GM13976 (cell line): ENCODE measurements around the gene MYOZ1.
A peak's percentile ranks its signal among the peaks of the same experiment; 100 is the strongest.

Experiments used
- DNase-seq: peaks from one replicate; pipeline ENCODE4 v3.0.0; 2012; ENCODE audit warnings: low spot score
- in situ Hi-C: fragments of 300-500 bp; cut with MboI; formaldehyde crosslinking; loops from one replicate; pipeline ENCODE4 v1.12.0; 2022; ENCODE audit warnings: low sequenced_read_pairs, mixed read lengths, inconsistent platforms; ENCODE audit not compliant: unreplicated experiment
- TF ChIP-seq, protein P1 (sequence below): IDR thresholded peaks from 2 replicates; pipeline ENCODE4 v1.5.1; 2012; ENCODE audit warnings: borderline replicate concordance, mild to moderate bottlenecking; ENCODE audit not compliant: insufficient read depth; ENCODE audit errors: extremely low read depth, missing control alignments, control extremely low read depth

MYOZ1 gene

DNA sequence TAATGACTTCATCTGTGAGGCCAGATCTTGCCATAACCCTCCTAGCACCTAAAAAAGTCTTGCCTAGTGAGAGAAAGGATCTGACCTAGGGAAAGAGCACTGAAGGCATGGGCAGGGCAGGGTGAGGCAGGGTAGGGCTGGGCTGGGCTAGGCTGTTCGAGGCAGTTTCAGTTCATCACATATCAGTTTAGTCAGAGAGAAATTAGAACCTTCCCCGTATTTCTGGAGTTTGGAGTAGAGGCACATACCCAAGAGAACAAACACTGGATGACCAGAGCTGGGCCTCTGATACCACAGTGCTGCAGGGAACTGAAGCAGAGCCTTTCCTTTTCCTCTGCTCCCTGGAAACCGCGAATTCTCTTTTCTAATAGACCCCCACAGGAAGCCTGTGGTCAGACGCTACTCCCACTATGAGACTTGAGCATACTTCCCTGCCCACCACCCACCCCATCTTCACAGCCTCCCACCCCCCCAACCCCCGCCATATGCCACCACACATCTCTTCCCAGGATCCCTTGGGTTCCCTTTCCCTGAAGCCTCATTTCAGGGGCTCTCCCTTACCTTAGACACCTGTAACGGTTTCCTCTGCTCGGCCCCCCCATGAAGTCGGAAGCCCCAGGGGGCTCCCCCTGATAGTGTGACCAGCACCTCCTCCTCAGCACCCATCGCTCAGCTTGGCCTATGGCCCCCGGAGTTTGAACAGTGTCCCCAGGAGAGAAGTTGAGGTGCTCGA, 14.1 kb upstream of the MYOZ1 start:
- peak; percentile 64 for DNase-seq
- in situ Hi-C loops: no loop called here
- TF ChIP-seq, protein P1, sequence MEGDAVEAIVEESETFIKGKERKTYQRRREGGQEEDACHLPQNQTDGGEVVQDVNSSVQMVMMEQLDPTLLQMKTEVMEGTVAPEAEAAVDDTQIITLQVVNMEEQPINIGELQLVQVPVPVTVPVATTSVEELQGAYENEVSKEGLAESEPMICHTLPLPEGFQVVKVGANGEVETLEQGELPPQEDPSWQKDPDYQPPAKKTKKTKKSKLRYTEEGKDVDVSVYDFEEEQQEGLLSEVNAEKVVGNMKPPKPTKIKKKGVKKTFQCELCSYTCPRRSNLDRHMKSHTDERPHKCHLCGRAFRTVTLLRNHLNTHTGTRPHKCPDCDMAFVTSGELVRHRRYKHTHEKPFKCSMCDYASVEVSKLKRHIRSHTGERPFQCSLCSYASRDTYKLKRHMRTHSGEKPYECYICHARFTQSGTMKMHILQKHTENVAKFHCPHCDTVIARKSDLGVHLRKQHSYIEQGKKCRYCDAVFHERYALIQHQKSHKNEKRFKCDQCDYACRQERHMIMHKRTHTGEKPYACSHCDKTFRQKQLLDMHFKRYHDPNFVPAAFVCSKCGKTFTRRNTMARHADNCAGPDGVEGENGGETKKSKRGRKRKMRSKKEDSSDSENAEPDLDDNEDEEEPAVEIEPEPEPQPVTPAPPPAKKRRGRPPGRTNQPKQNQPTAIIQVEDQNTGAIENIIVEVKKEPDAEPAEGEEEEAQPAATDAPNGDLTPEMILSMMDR: no peak

DNA sequence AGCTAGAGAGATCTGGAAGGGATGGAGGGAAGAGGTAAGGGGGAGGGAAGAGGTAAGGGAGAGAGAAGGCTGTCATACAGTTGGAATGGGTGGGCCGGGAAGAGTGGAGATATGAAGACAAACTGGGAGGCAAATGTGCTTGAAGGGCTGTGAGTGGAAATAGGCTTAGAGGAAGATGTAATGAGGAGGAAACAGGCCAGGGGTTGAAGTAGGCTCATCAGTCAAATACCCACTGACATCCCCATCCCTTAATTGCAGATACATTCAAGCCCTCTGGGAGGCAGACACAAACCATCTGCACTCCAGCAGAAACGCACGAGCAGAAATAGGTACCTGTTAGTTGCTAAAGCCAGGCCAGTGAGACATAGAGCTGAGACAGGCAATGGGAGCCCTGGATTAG, 12.4 kb upstream of the MYOZ1 start:
- TF ChIP-seq, protein P1: peak; percentile 48
- in situ Hi-C loops: no loop called here
- peak; percentile 67 for DNase-seq

DNA sequence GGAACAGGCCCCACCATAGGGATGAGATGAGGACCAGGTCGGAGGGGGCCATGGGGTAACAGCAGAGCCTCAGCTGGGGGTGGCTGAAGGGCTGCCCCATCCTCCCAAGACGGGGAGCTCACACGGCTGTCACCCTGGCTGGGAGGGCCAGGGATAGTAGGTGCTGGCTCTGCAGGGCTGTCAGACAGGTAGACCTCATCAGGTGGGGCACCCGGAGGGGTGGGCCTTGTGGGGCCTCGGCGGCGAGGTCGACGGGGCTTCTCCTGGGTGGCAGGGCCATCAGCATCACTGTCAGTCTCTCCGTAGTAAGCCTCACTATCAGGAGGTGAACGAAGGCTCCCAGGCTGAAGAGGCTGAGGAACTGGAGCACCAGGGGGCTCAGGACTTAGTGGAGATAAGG, 11.9 kb upstream of the MYOZ1 start:
- in situ Hi-C loops: no loop called here
- TF ChIP-seq, protein P1: no peak
- DNase-seq: no peak

DNA sequence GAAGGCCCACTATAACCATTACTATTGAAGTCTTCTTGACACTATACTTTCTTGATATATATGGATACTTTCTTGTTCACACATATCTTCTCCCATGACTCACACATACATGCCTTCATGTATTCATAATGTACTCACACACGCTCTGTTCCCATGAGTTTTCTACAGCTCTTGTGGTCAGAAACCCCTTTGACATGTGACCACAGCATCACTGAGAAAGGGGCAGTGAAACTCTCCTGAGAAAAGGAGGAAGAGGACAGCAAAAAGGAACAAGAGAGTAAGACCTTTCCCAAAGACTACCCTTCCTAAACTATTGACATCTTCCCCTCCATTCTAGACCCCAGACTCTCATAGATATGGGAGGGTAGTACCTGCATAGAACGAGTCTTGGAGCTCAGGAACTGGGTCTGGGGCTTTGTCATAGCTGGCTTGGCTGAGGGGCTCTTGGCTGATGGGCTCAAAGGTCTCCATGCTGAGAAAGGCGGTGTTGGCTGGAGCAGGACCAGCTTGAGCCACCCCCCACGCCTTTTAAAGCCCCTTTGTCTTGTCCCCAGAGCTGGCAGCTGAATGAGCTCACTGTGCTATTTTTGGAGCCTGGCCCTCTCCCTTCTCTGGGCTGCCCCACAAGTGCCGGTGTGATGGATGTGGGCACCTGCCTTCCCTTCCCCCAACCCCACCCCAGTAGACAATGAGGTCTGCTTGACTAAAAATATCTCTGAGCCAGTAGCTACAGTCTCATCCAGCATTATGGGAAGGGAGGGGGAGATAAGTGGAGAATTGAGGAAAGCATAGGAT, 9.5 kb upstream of the MYOZ1 start:
- in situ Hi-C loops: no loop called here
- TF ChIP-seq, protein P1: no peak
- peak; percentile 70 for DNase-seq

DNA sequence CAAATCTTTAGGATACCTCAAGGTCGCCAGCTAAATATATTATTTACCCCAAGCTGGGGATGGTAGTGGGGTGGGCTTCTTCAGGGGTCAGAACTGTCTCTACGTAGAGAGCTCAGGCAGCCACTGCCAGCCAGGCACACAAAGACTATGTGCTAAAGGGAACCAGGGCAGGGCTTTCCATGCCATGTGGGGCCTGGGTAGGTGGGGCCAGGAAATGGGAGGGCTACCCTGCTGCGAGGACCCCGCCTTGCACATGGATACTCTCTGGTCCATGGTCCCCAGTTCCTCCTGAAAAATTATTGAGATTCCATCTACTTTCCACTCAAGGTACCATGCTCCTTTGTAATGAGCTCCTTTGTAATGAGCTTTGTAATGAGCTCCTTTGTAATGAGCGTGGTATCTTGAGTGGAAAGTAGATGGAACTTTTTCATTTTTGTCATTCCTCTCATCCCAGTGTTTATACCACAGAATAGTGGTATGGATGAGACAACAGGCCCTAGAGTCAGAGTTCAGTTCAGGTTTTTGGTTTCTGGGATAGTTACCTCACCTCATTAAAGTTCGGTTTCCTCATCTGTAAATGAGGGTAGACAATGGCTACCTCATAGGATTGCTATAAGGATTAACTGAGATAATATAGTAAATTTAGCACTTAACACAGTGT, 8.7 kb upstream of the MYOZ1 start:
- DNase-seq: no peak
- in situ Hi-C loops: no loop called here
- TF ChIP-seq, protein P1: no peak

DNA sequence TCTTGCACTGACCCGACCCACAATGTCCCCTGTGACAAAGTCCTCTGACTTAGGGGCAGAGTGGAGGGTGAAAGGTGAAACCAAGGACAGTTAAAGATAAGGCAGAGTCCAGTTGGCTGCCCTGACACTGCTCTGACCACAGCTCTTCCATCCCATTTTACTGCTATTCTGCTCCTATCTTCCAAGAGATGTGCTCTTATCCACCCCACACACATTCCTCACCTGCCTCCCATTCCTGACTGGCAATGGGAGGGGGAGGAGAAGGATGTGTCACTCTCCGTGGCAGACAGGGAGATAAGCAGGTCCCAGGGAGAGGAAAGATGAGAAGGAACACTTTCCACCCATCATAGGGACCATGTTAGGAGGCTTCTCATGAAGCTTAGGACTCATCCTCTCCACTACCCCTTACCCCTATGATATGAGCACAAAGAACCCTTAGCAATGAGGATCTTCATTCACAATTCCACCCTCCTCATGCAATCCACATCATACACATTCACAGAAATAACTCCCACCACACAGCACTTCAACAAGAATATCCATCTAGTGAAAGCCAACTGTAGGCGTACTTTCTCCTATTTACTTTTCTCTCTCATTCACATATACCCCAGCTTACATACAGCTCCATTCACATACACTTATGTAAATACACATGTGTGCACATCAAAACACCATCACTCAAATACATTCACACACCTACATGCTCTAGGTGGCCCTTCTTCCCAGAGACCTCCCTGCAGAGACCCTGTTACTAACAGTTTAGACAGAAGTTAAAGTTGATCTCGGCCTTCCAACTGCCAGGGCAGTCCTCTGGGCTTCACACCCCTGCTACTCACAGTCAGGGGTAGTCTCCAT, 7.9 kb upstream of the MYOZ1 start:
- in situ Hi-C loops: no loop called here
- DNase-seq: no peak
- TF ChIP-seq, protein P1: no peak
